ENCODE data around the gene PTGDR2. TPM values are rescaled to one million over a fixed set of nuclear protein-coding genes. Genes with fewer than 3 reads are reported as not detected.

PTGDR2 gene
- total RNA-seq, 1 donor from 2014 or later: not detected

GRCh38 chr11:60818057-60818456 lies 37.7 kb downstream of the PTGDR2 start:
- Histone ChIP-seq H3K9me3 (peaks cover 10 to 11% of the 10 kb centered on the region in 2 donors), H3K27ac (no peak overlapping the region), H3K27me3 (no peaks in the 10 kb centered on the region), H3K4me1 (no peaks in the 10 kb centered on the region), H3K4me3 (no peak overlapping the region), H3K36me3 (no peaks in the 10 kb centered on the region)
- DNase-seq (ENCODE audit: low spot score in 2 of 2): no peak
- intact Hi-C loops (cut with DNase I): no loop called here
- TF ChIP-seq, protein P1, sequence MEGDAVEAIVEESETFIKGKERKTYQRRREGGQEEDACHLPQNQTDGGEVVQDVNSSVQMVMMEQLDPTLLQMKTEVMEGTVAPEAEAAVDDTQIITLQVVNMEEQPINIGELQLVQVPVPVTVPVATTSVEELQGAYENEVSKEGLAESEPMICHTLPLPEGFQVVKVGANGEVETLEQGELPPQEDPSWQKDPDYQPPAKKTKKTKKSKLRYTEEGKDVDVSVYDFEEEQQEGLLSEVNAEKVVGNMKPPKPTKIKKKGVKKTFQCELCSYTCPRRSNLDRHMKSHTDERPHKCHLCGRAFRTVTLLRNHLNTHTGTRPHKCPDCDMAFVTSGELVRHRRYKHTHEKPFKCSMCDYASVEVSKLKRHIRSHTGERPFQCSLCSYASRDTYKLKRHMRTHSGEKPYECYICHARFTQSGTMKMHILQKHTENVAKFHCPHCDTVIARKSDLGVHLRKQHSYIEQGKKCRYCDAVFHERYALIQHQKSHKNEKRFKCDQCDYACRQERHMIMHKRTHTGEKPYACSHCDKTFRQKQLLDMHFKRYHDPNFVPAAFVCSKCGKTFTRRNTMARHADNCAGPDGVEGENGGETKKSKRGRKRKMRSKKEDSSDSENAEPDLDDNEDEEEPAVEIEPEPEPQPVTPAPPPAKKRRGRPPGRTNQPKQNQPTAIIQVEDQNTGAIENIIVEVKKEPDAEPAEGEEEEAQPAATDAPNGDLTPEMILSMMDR (IDR thresholded peaks at IDR 0.05): no peak

DNA sequence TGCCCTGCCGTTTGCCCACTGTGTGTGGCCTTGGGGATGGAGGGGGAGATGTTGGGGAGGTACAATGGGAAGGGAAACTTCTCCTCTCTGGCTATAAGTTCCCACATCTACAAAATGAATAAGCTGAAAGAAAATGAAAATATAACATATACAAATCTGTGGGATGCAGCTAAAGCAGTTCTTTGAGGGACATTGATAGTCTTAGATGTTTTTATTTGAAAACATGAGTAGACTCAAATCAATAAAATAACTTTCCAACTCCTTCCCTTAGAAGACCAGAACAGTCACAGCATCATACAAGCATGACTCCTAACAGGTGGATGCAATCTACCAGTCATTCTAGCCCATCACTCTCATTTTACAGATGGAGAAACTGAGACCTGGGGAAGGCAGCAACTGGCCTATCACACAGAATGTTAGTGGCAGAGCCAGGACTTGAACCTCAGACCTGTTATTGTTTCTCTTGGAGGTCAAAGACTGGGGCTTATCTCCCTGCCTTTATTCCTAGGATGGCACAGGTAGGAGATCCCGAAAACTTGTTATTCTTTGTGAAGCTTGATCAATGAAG lies 39.1 kb downstream of the PTGDR2 start:
- DNase-seq (ENCODE audit: low spot score in 2 of 2): no peak
- H3K27ac ChIP-seq: no peak overlapping the region
- TF ChIP-seq, protein P1 (IDR thresholded peaks at IDR 0.05): no peak
- H3K36me3 ChIP-seq: no peaks in the 10 kb centered on the region
- no peaks in the 10 kb centered on the region for H3K27me3 ChIP-seq
- H3K4me1 ChIP-seq: no peaks in the 10 kb centered on the region
- H3K9me3 ChIP-seq: peaks cover 10 to 11% of the 10 kb centered on the region in 2 donors
- intact Hi-C loops (cut with DNase I): no loop called here
- no peak overlapping the region for H3K4me3 ChIP-seq

DNA sequence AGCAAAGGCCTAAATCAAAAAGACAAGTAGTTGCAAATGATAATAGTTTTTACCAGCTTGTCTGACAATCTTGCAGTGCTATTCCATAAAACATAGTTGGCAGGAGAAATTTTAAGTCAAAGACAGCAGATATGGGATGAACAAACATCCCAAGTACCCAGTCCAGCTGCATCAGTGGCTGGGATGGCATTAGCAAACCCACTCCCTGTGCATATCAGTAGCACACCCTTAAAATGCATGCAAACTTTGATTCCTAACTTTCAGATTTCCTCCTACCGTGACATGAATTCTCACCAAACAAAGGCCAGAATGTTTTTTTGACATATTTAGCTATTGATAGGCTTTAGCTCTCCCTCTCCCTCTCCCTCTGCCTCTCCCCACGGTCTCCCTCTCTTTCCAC lies 41.6 kb downstream of the PTGDR2 start:
- no peak overlapping the region for H3K27ac ChIP-seq
- intact Hi-C loops (cut with DNase I): no loop called here

GRCh38 chr11:60813324-60813723 lies 42.4 kb downstream of the PTGDR2 start:
- no peak for DNase-seq (ENCODE audit: low spot score in 2 of 2)
- no peaks in the 10 kb centered on the region for H3K36me3 ChIP-seq
- H3K9me3 ChIP-seq: peaks cover 10 to 11% of the 10 kb centered on the region in 2 donors
- intact Hi-C loops (cut with DNase I): no loop called here
- no peaks in the 10 kb centered on the region for H3K4me1 ChIP-seq
- H3K27ac ChIP-seq: no peak overlapping the region
- H3K4me3 ChIP-seq: no peak overlapping the region
- no peaks in the 10 kb centered on the region for H3K27me3 ChIP-seq
- TF ChIP-seq, protein P1 (IDR thresholded peaks at IDR 0.05): no peak

More for the DNA sequence above, 41.6 kb downstream of the PTGDR2 start:
- H3K27me3 ChIP-seq: no peaks in the 10 kb centered on the region
- no peaks in the 10 kb centered on the region for H3K4me1 ChIP-seq
- no peak overlapping the region for H3K4me3 ChIP-seq
- TF ChIP-seq, protein P1 (IDR thresholded peaks at IDR 0.05): no peak
- H3K9me3 ChIP-seq: peaks cover 10 to 11% of the 10 kb centered on the region in 2 donors
- DNase-seq (ENCODE audit: low spot score in 2 of 2): no peak
- no peaks in the 10 kb centered on the region for H3K36me3 ChIP-seq

GRCh38 chr11:60810569-60810968 lies 45.2 kb downstream of the PTGDR2 start:
- Histone ChIP-seq H3K36me3 (no peaks in the 10 kb centered on the region), H3K4me3 (no peak overlapping the region), H3K9me3 (no peaks in the 10 kb centered on the region), H3K27ac (no peak overlapping the region), H3K27me3 (no peaks in the 10 kb centered on the region), H3K4me1 (no peaks in the 10 kb centered on the region)
- intact Hi-C loops (cut with DNase I): no loop called here
- TF ChIP-seq, protein P1 (IDR thresholded peaks at IDR 0.05): no peak
- DNase-seq (ENCODE audit: low spot score in 2 of 2): no peak

- Histone ChIP-seq H3K27ac (no peak overlapping the region), H3K36me3 (no peaks in the 10 kb centered on the region), H3K4me1 (no peaks in the 10 kb centered on the region), H3K4me3 (no peak overlapping the region), H3K9me3 (no peaks in the 10 kb centered on the region), H3K27me3 (no peaks in the 10 kb centered on the region)
- DNase-seq (ENCODE audit: low spot score in 2 of 2): no peak
- intact Hi-C loops (cut with DNase I): no loop called here
- TF ChIP-seq, protein P1 (IDR thresholded peaks at IDR 0.05): no peak
Measured at GRCh38 chr11:60810151-60810550, 45.6 kb downstream of the PTGDR2 start.

All from ascending aorta (tissue), 2 donors.